Brain microvascular endothelial cell (primary cell): ENCODE data around the gene BIRC2.

ENCODE experiments used
- DNase-seq: peaks from one replicate; pipeline ENCODE4 v3.0.0-alpha.2; 2020
- H3K27ac ChIP-seq: fragments of 250-450 bp; sonication (Bioruptor Pico); 2 replicates; pipeline ENCODE4 v1.5.1; 2020; ENCODE audit warnings: mild to moderate bottlenecking, moderate library complexity
- H3K27me3 ChIP-seq: fragments of 250-450 bp; sonication (Bioruptor Pico); replicated peaks from 2 replicates; pipeline ENCODE4 v1.5.1; 2020; ENCODE audit warnings: mild to moderate bottlenecking
- H3K36me3 ChIP-seq: fragments of 250-450 bp; sonication (Bioruptor Pico); replicated peaks from 2 replicates; pipeline ENCODE4 v1.5.1; 2020; ENCODE audit warnings: mild to moderate bottlenecking
- H3K4me3 ChIP-seq: 2 replicates; pipeline ENCODE4 v1.5.1; 2011; ENCODE audit warnings: low read depth, mild to moderate bottlenecking, control low read depth, low read length, moderate library complexity
- in situ Hi-C: cut with HindIII; loops from 2 replicates; pipeline ENCODE4 v1.10.0; 2017; ENCODE audit warnings: low sequenced_read_pairs, low pct_ligation_motif_present
- TF ChIP-seq, protein P1 (sequence below): IDR thresholded peaks from 2 replicates; pipeline ENCODE4 v1.5.1; 2011; ENCODE audit warnings: low read depth, mild to moderate bottlenecking, moderate library complexity, low read length, control low read depth, inconsistent platforms; ENCODE audit errors: missing control alignments

The BIRC2 gene

DNA sequence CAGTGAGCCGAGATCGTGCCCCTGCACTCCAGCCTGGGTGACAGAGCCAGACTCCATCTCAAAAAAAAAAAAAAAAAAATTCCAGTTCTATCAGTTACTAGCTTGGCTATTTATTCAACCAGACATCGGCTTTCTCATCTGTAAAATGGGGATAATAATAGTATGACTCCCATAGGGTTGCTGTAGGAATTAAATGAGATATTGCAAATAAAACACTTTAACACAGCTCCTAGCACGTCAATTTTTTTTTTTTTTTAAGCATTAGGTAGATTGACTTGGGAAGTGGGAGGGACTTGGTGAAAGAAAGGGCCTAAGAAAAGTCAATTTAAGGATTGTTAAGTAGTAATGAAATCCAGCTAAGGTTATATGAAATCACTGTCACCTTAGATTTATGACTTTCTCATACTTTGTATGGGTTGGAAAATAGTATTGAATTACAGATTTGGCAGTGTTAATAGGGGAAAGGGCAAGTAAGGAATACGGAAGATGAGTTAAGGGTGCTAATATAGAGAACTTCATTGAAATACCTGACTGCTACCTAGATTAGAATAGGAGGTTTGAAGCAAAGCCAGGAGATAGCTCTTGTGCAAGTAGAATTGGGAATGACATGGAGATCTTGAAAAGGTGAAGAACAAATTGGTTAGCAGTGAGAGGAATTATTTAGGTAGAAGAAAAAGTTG lies 28.8 kb downstream of the BIRC2 start:
- Histone ChIP-seq H3K27ac (no peak overlapping the region), H3K36me3 (peaks cover 36% of the 10 kb centered on the region), H3K4me3 (no peak overlapping the region), H3K27me3 (no peaks in the 10 kb centered on the region)
- in situ Hi-C loops, result no loop called here
- TF ChIP-seq, protein P1, sequence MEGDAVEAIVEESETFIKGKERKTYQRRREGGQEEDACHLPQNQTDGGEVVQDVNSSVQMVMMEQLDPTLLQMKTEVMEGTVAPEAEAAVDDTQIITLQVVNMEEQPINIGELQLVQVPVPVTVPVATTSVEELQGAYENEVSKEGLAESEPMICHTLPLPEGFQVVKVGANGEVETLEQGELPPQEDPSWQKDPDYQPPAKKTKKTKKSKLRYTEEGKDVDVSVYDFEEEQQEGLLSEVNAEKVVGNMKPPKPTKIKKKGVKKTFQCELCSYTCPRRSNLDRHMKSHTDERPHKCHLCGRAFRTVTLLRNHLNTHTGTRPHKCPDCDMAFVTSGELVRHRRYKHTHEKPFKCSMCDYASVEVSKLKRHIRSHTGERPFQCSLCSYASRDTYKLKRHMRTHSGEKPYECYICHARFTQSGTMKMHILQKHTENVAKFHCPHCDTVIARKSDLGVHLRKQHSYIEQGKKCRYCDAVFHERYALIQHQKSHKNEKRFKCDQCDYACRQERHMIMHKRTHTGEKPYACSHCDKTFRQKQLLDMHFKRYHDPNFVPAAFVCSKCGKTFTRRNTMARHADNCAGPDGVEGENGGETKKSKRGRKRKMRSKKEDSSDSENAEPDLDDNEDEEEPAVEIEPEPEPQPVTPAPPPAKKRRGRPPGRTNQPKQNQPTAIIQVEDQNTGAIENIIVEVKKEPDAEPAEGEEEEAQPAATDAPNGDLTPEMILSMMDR, result no peak
- no peak for DNase-seq

DNA sequence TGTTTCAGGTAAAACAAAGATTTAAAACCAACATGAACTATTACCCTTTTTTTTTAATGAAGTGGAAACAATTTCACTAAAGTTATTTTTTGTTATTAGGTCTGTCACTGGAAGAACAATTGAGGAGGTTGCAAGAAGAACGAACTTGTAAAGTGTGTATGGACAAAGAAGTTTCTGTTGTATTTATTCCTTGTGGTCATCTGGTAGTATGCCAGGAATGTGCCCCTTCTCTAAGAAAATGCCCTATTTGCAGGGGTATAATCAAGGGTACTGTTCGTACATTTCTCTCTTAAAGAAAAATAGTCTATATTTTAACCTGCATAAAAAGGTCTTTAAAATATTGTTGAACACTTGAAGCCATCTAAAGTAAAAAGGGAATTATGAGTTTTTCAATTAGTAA lies 30.9 kb downstream of the BIRC2 start:
- H3K4me3 ChIP-seq, result no peak overlapping the region
- in situ Hi-C loops, result no loop called here
- DNase-seq, result no peak
- no peak overlapping the region for H3K27ac ChIP-seq
- peaks cover 39% of the 10 kb centered on the region for H3K36me3 ChIP-seq
- H3K27me3 ChIP-seq, result no peaks in the 10 kb centered on the region
- TF ChIP-seq, protein P1, result no peak

DNA sequence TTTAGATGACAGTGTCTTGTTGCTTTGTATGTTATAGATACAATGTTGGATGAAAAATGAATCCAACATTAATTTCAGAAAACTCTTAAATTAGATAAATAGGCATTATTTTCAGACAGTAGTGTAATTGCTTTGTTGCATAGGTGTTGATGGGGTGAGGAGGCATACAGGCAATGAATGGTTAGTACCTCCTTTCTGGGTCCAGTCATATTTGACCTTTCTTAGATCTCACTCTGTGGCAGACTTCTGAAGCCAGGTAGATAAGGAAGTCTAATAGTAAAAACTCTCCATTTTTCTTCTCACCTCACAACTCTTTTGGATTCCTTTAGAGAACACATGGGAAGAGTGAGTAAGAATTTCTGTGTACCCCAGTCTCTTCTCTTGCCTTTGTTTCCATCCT lies 31.8 kb downstream of the BIRC2 start:
- DNase-seq, result no peak
- no peak overlapping the region for H3K4me3 ChIP-seq
- TF ChIP-seq, protein P1, result no peak
- no peak overlapping the region for H3K27ac ChIP-seq
- in situ Hi-C loops, result no loop called here
- H3K36me3 ChIP-seq, result peaks cover 39% of the 10 kb centered on the region
- no peaks in the 10 kb centered on the region for H3K27me3 ChIP-seq

DNA sequence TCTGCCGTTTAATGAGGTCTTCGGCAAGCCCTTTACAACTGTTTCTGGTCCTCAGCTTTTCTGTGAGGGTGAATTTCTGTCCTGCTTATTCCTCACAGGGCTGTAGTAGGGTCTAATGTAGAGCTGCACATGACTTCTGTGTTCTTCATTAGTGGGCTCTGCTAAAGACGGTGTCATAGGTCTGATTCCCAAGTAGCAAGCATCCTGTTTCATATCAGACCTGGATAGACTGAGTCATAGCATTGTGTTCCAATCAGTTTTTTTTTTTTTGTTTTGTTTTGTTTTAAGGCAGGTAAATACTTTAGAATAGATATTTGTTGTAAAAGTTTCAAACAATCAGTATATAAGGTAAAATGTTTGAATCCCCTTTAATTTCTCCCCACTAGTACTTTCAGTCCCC lies 35.4 kb downstream of the BIRC2 start:
- in situ Hi-C loops, result no loop called here
- TF ChIP-seq, protein P1, result no peak

DNA sequence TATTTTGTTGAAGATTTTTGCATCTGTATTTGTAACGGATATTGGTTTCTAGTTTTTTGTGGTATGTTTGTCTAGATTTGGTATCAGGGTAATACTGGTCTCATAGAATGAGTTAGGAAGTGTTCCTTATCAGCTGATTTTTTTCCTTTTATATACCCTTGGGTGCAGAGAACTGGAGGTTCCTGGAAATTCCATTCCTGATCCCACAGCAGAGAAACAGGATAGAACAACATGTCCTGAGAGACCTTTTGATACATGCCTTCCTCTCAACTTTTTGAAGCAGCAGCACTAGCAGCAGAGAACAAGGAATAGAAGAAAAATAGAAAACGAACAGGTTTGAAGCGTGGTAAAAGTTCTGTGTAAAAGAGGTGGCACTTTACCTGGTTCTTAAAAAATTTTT lies 36.8 kb downstream of the BIRC2 start:
- H3K27ac ChIP-seq, result no peak overlapping the region
- TF ChIP-seq, protein P1, result no peak
- in situ Hi-C loops, result no loop called here
- H3K4me3 ChIP-seq, result no peak overlapping the region
- no peaks in the 10 kb centered on the region for H3K27me3 ChIP-seq
- peaks cover 37% of the 10 kb centered on the region for H3K36me3 ChIP-seq
- DNase-seq, result no peak

More for the DNA sequence above, 35.4 kb downstream of the BIRC2 start:
- Histone ChIP-seq H3K36me3 (peaks cover 42% of the 10 kb centered on the region), H3K27me3 (no peaks in the 10 kb centered on the region), H3K27ac (no peak overlapping the region), H3K4me3 (no peak overlapping the region)
- DNase-seq, result no peak
